Neuronal stem cell (in vitro differentiated cells): ENCODE results near the gene APPBP2.

Experiments
- DNase-seq: peaks from one replicate; pipeline ENCODE4 v3.0.0-alpha.2; 2013; ENCODE audit warnings: low spot score
- H2AFZ ChIP-seq: one replicate; pipeline ENCODE4 v1.6.1; 2013; ENCODE audit warnings: mild to moderate bottlenecking, low read length, inconsistent platforms
- H2AK5ac ChIP-seq: 2 replicates; pipeline ENCODE4 v1.6.1; 2013; ENCODE audit warnings: low read depth, mild to moderate bottlenecking, inconsistent platforms, low read length, moderate library complexity, mixed read lengths
- H2BK120ac ChIP-seq: 2 replicates; pipeline ENCODE4 v1.6.1; 2013; ENCODE audit warnings: low read depth, mild to moderate bottlenecking, inconsistent platforms, low read length, moderate library complexity, mixed read lengths
- H2BK12ac ChIP-seq: one replicate; pipeline ENCODE4 v1.6.1; 2013; ENCODE audit warnings: low read length, inconsistent platforms
- H2BK15ac ChIP-seq: 2 replicates; pipeline ENCODE4 v1.6.1; 2013; ENCODE audit warnings: mild to moderate bottlenecking, low read length, inconsistent platforms, mixed read lengths
- H2BK5ac ChIP-seq: one replicate; pipeline ENCODE4 v1.6.1; 2013; ENCODE audit warnings: inconsistent platforms, mild to moderate bottlenecking, low read length, moderate library complexity
- H3K14ac ChIP-seq: one replicate; pipeline ENCODE4 v1.6.1; 2013; ENCODE audit warnings: low read length, inconsistent platforms
- H3K18ac ChIP-seq: 2 replicates; pipeline ENCODE4 v1.6.1; 2013; ENCODE audit warnings: low read length, inconsistent platforms
- H3K23ac ChIP-seq: 2 replicates; pipeline ENCODE4 v1.6.1; 2013; ENCODE audit warnings: low read depth, mild to moderate bottlenecking, mixed read lengths, low read length, inconsistent platforms; ENCODE audit not compliant: poor library complexity
- H3K27ac ChIP-seq: replicated peaks from 3 replicates; pipeline ENCODE4 v1.5.1; 2013; ENCODE audit warnings: low read length, inconsistent platforms
- H3K27me3 ChIP-seq, 3 experiments: 2 replicates each; pipeline ENCODE4 v1.6.1; 2013; ENCODE audit warnings: low read length in 3 of 3, mild to moderate bottlenecking in 2 of 3, inconsistent platforms in 1 of 3, low read depth in 1 of 3, mixed read lengths in 1 of 3, moderate library complexity in 1 of 3; ENCODE audit not compliant: control insufficient read depth in 3 of 3, insufficient read depth in 3 of 3
- H3K36me3 ChIP-seq, 2 donors: replicated peaks in 1 of 2; 2 replicates each; pipeline ENCODE4 v1.6.1; 2013; ENCODE audit warnings: low read length in 2 of 2; ENCODE audit not compliant: control insufficient read depth in 2 of 2, insufficient read depth in 2 of 2
- H3K4ac ChIP-seq: 2 replicates; pipeline ENCODE4 v1.6.1; 2013; ENCODE audit warnings: inconsistent platforms, mild to moderate bottlenecking, low read length, moderate library complexity
- H3K4me1 ChIP-seq, 2 donors: 1 replicate in 1 of 2; 2 replicates in 1 of 2; pipeline ENCODE4 v1.6.1; 2013; ENCODE audit warnings: low read length in 2 of 2, low read depth in 1 of 2; ENCODE audit not compliant: control insufficient read depth in 2 of 2, insufficient read depth in 1 of 2
- H3K4me2 ChIP-seq: one replicate; pipeline ENCODE4 v1.6.1; 2013; ENCODE audit warnings: mild to moderate bottlenecking, low read length, inconsistent platforms; ENCODE audit not compliant: insufficient read depth, poor library complexity, severe bottlenecking
- H3K4me3 ChIP-seq, 2 donors: 2 replicates each; pipeline ENCODE4 v1.5.1; 2013; ENCODE audit warnings: low read length in 2 of 2, mild to moderate bottlenecking in 2 of 2, inconsistent platforms in 1 of 2, moderate library complexity in 1 of 2
- H3K79me1 ChIP-seq: one replicate; pipeline ENCODE4 v1.6.1; 2013; ENCODE audit warnings: low read depth, mild to moderate bottlenecking, inconsistent platforms, low read length, moderate library complexity
- H3K9ac ChIP-seq: one replicate; pipeline ENCODE4 v1.6.1; 2013; ENCODE audit warnings: mild to moderate bottlenecking, low read depth, low read length, inconsistent platforms; ENCODE audit not compliant: poor library complexity
- H3K9me3 ChIP-seq, 2 donors: replicated peaks in 1 of 2; 2 replicates each; pipeline versions ENCODE3 to v1.6.1; 2013; ENCODE audit warnings: low read length in 2 of 2, mild to moderate bottlenecking in 2 of 2, inconsistent platforms in 1 of 2, low read depth in 1 of 2, mixed read lengths in 1 of 2, moderate library complexity in 1 of 2; ENCODE audit not compliant: control insufficient read depth in 2 of 2, insufficient read depth in 1 of 2
- H4K8ac ChIP-seq: one replicate; pipeline ENCODE4 v1.6.1; 2013; ENCODE audit warnings: low read depth, mild to moderate bottlenecking, inconsistent platforms, low read length, moderate library complexity
- H4K91ac ChIP-seq: one replicate; pipeline ENCODE4 v1.6.1; 2013; ENCODE audit warnings: low read length, low read depth, mild to moderate bottlenecking, inconsistent platforms; ENCODE audit not compliant: poor library complexity
- WGBS, 2 donors: extraction: QIAGEN DNeasy Blood & Tissue Kit; methylation state at CpG; one replicate each; pipeline ENCODE4 v1.1.7; 2013; ENCODE audit warnings: missing lambda C conversion rate in 2 of 2, mixed read lengths in 1 of 2; ENCODE audit not compliant: insufficient read length in 2 of 2, insufficient replicate concordance in 1 of 2; ENCODE audit errors: extremely low coverage in 2 of 2; 5-methylcytosine and 5-hydroxymethylcytosine counted together

The APPBP2 gene

GRCh38 chr17:60501589-60501988, 24.5 kb downstream of the APPBP2 start:
- peaks cover 0 to 3% of the 10 kb centered on the region in 2 donors for H3K9me3 ChIP-seq
- no peaks in the 10 kb centered on the region for H3K4me1 ChIP-seq
- H2AFZ ChIP-seq: no peak overlapping the region
- H3K23ac ChIP-seq: no peak overlapping the region
- H4K91ac ChIP-seq: no peak overlapping the region
- peaks cover 3% of the 10 kb centered on the region for H3K79me1 ChIP-seq
- no peak overlapping the region for H2BK120ac ChIP-seq
- H2BK5ac ChIP-seq: no peak overlapping the region
- H3K27me3 ChIP-seq: no peaks in the 10 kb centered on the region
- H4K8ac ChIP-seq: no peak overlapping the region
- H3K27ac ChIP-seq: no peak overlapping the region
- no peak overlapping the region for H2AK5ac ChIP-seq
- no peak overlapping the region for H3K18ac ChIP-seq
- H3K4me2 ChIP-seq: no peak overlapping the region
- peaks cover 4 to 59% of the 10 kb centered on the region in 2 donors for H3K36me3 ChIP-seq
- no peak overlapping the region for H2BK12ac ChIP-seq
- H2BK15ac ChIP-seq: no peak overlapping the region
- no peak for DNase-seq
- WGBS, 2 donors: no CpG with 5 or more reads among the region's 2 CpGs
- no peak overlapping the region for H3K4me3 ChIP-seq
- H3K9ac ChIP-seq: no peak overlapping the region
- H3K14ac ChIP-seq: no peak overlapping the region
- H3K4ac ChIP-seq: no peak overlapping the region

- Histone ChIP-seq H4K91ac (no peak overlapping the region), H2AK5ac (no peak overlapping the region), H3K4me1 (no peaks in the 10 kb centered on the region), H3K23ac (no peak overlapping the region), H3K4me2 (no peak overlapping the region), H3K4ac (no peak overlapping the region), H3K4me3 (no peak overlapping the region), H3K27me3 (no peaks in the 10 kb centered on the region), H3K14ac (no peak overlapping the region), H4K8ac (no peak overlapping the region), H3K9me3 (peaks cover 16 to 53% of the 10 kb centered on the region in 2 donors), H2AFZ (no peak overlapping the region), H2BK5ac (no peak overlapping the region), H3K9ac (no peak overlapping the region), H3K79me1 (peaks cover 2% of the 10 kb centered on the region), H3K27ac (no peak overlapping the region), H2BK12ac (no peak overlapping the region), H2BK15ac (no peak overlapping the region), H3K18ac (no peak overlapping the region), H2BK120ac (no peak overlapping the region), H3K36me3 (peaks cover 24 to 98% of the 10 kb centered on the region in 2 donors)
- DNase-seq: no peak
Measured at GRCh38 chr17:60496041-60496440, 30.0 kb downstream of the APPBP2 start.

- Histone ChIP-seq H2AK5ac (no peak overlapping the region), H3K4me3 (no peak overlapping the region), H4K8ac (no peak overlapping the region), H2BK12ac (no peak overlapping the region), H3K4ac (no peak overlapping the region), H3K27me3 (no peaks in the 10 kb centered on the region), H3K36me3 (peaks cover 27 to 98% of the 10 kb centered on the region in 2 donors), H3K23ac (no peak overlapping the region), H2AFZ (no peak overlapping the region), H2BK120ac (no peak overlapping the region), H3K9me3 (peaks cover 17 to 61% of the 10 kb centered on the region in 2 donors), H3K9ac (no peak overlapping the region), H2BK5ac (no peak overlapping the region), H4K91ac (no peak overlapping the region), H3K14ac (no peak overlapping the region), H2BK15ac (no peak overlapping the region), H3K4me2 (no peak overlapping the region), H3K18ac (no peak overlapping the region), H3K4me1 (no peaks in the 10 kb centered on the region), H3K79me1 (peaks cover 2% of the 10 kb centered on the region), H3K27ac (no peak overlapping the region)
- no peak for DNase-seq
- WGBS, 2 donors: no CpG with 5 or more reads among the region's 2 CpGs
Measured at GRCh38 chr17:60495260-60495659, 30.8 kb downstream of the APPBP2 start.

- DNase-seq: no peak
- Histone ChIP-seq H4K91ac (no peak overlapping the region), H3K4me3 (no peak overlapping the region), H2BK12ac (no peak overlapping the region), H2BK15ac (no peak overlapping the region), H3K4ac (no peak overlapping the region), H2AFZ (no peak overlapping the region), H2AK5ac (no peak overlapping the region), H3K23ac (no peak overlapping the region), H3K18ac (no peak overlapping the region), H3K9ac (no peak overlapping the region), H3K9me3 (peaks cover 17 to 75% of the 10 kb centered on the region in 2 donors), H3K14ac (no peak overlapping the region), H3K4me1 (no peaks in the 10 kb centered on the region), H2BK5ac (no peak overlapping the region), H3K27ac (no peak overlapping the region), H4K8ac (no peak overlapping the region), H3K27me3 (no peaks in the 10 kb centered on the region), H2BK120ac (no peak overlapping the region), H3K36me3 (peaks cover 27 to 98% of the 10 kb centered on the region in 2 donors), H3K4me2 (no peak overlapping the region), H3K79me1 (peaks cover 2% of the 10 kb centered on the region)
- no CpG with 5 or more reads among the region's 3 CpGs for WGBS, 2 donors
Measured at GRCh38 chr17:60493847-60494321, 32.2 kb downstream of the APPBP2 start.
